Measurements from ENCODE around the gene NSF.
"Not testable (repeated sequence)": the region's sequence is repeated elsewhere in the genome, so short reads cannot be mapped to it uniquely, and the experiment has no call there.

The NSF gene

GRCh38 chr17:46758614-46759013 lies 168.1 kb downstream of the NSF start:
- no peaks in the 10 kb centered on the region for H3K9me3 ChIP-seq (ENCODE audit: low read depth, low read length)
- H3K36me3 ChIP-seq (ENCODE audit: insufficient read depth, low read length): peaks cover 16% of the 10 kb centered on the region; the same call in 1 of the 2 replicates
- H3K27ac ChIP-seq: no peak overlapping the region
- H3K9ac ChIP-seq (ENCODE audit: insufficient read length): no peak overlapping the region
- no peak overlapping the region for H3K4me3 ChIP-seq
- DNase-seq (ENCODE audit: low read depth, low spot score): no peak
- no peak for TF ChIP-seq POLR2AphosphoS5 (IDR thresholded peaks at IDR 0.05; ENCODE audit: borderline replicate concordance, low read depth, low read length)

GRCh38 chr17:46759141-46759540 lies 168.7 kb downstream of the NSF start:
- Histone ChIP-seq H3K9me3 (ENCODE audit: low read depth, low read length) (no peaks in the 10 kb centered on the region), H3K9ac (ENCODE audit: insufficient read length) (no peak overlapping the region), H3K27ac (no peak overlapping the region), H3K36me3 (ENCODE audit: insufficient read depth, low read length) (peaks cover 16% of the 10 kb centered on the region; the same call in 1 of the 2 replicates), H3K4me3 (no peak overlapping the region)
- TF ChIP-seq FOXP2 (optimal IDR thresholded peaks at IDR 0.05; ENCODE audit: control extremely low read depth, extremely low read length, insufficient read depth): no peak
- TF ChIP-seq POLR2AphosphoS5 (IDR thresholded peaks at IDR 0.05; ENCODE audit: borderline replicate concordance, low read depth, low read length): no peak
- no peak for TF ChIP-seq EZH2 (IDR thresholded peaks at IDR 0.05)
- no peak for DNase-seq (ENCODE audit: low read depth, low spot score)

- H3K9ac ChIP-seq (ENCODE audit: insufficient read length): no peak overlapping the region
- H3K36me3 ChIP-seq (ENCODE audit: insufficient read depth, low read length): no peaks in the 10 kb centered on the region
- DNase-seq (ENCODE audit: low read depth, low spot score): no peak
- H3K4me3 ChIP-seq: no peak overlapping the region
- no peaks in the 10 kb centered on the region for H3K9me3 ChIP-seq (ENCODE audit: low read depth, low read length)
- no peak for TF ChIP-seq FOXP2 (optimal IDR thresholded peaks at IDR 0.05; ENCODE audit: control extremely low read depth, extremely low read length, insufficient read depth)
- no peak for TF ChIP-seq EZH2 (IDR thresholded peaks at IDR 0.05)
- TF ChIP-seq POLR2AphosphoS5 (IDR thresholded peaks at IDR 0.05; ENCODE audit: borderline replicate concordance, low read depth, low read length): no peak
- H3K27ac ChIP-seq: no peak overlapping the region
These were observed 172.9 kb downstream of the NSF start for GRCh38 chr17:46763416-46763815.

GRCh38 chr17:46764000-46764708 lies 173.7 kb downstream of the NSF start:
- TF ChIP-seq POLR2AphosphoS5 (IDR thresholded peaks at IDR 0.05; ENCODE audit: borderline replicate concordance, low read depth, low read length) (no peak), FOXP2 (optimal IDR thresholded peaks at IDR 0.05; ENCODE audit: control extremely low read depth, extremely low read length, insufficient read depth) (no peak), EZH2 (IDR thresholded peaks at IDR 0.05) (no peak)

GRCh38 chr17:46764709-46765401 lies 174.4 kb downstream of the NSF start:
- H3K4me3 ChIP-seq: no peak overlapping the region
- no peak overlapping the region for H3K9ac ChIP-seq (ENCODE audit: insufficient read length)
- no peak for TF ChIP-seq EZH2 (IDR thresholded peaks at IDR 0.05)
- TF ChIP-seq POLR2AphosphoS5 (IDR thresholded peaks at IDR 0.05; ENCODE audit: borderline replicate concordance, low read depth, low read length): no peak
- TF ChIP-seq FOXP2 (optimal IDR thresholded peaks at IDR 0.05; ENCODE audit: control extremely low read depth, extremely low read length, insufficient read depth): no peak
- H3K36me3 ChIP-seq (ENCODE audit: insufficient read depth, low read length): no peaks in the 10 kb centered on the region
- H3K27ac ChIP-seq: no peak overlapping the region
- no peaks in the 10 kb centered on the region for H3K9me3 ChIP-seq (ENCODE audit: low read depth, low read length)
- DNase-seq (ENCODE audit: low read depth, low spot score): no peak

More at GRCh38 chr17:46764000-46764708, 173.7 kb downstream of the NSF start:
- DNase-seq (ENCODE audit: low read depth, low spot score): no peak
- no peaks in the 10 kb centered on the region for H3K36me3 ChIP-seq (ENCODE audit: insufficient read depth, low read length)
- H3K4me3 ChIP-seq: no peak overlapping the region
- no peaks in the 10 kb centered on the region for H3K9me3 ChIP-seq (ENCODE audit: low read depth, low read length)
- no peak overlapping the region for H3K27ac ChIP-seq
- H3K9ac ChIP-seq (ENCODE audit: insufficient read length): no peak overlapping the region

GRCh38 chr17:46765453-46765852 lies 175.0 kb downstream of the NSF start:
- no peak overlapping the region for H3K4me3 ChIP-seq
- no peaks in the 10 kb centered on the region for H3K36me3 ChIP-seq (ENCODE audit: insufficient read depth, low read length)
- no peak for DNase-seq (ENCODE audit: low read depth, low spot score)
- no peaks in the 10 kb centered on the region for H3K9me3 ChIP-seq (ENCODE audit: low read depth, low read length)
- H3K27ac ChIP-seq: no peak overlapping the region
- H3K9ac ChIP-seq (ENCODE audit: insufficient read length): no peak overlapping the region
- TF ChIP-seq FOXP2 (optimal IDR thresholded peaks at IDR 0.05; ENCODE audit: control extremely low read depth, extremely low read length, insufficient read depth) (no peak), POLR2AphosphoS5 (IDR thresholded peaks at IDR 0.05; ENCODE audit: borderline replicate concordance, low read depth, low read length) (no peak), EZH2 (IDR thresholded peaks at IDR 0.05) (no peak)

GRCh38 chr17:46766493-46767491 lies 176.3 kb downstream of the NSF start:
- no peak overlapping the region for H3K27ac ChIP-seq
- H3K9ac ChIP-seq (ENCODE audit: insufficient read length): no peak overlapping the region
- no peaks in the 10 kb centered on the region for H3K36me3 ChIP-seq (ENCODE audit: insufficient read depth, low read length)
- no peak for DNase-seq (ENCODE audit: low read depth, low spot score)
- H3K9me3 ChIP-seq (ENCODE audit: low read depth, low read length): no peaks in the 10 kb centered on the region
- H3K4me3 ChIP-seq: no peak overlapping the region
- TF ChIP-seq FOXP2 (optimal IDR thresholded peaks at IDR 0.05; ENCODE audit: control extremely low read depth, extremely low read length, insufficient read depth) (no peak), EZH2 (IDR thresholded peaks at IDR 0.05) (no peak), POLR2AphosphoS5 (IDR thresholded peaks at IDR 0.05; ENCODE audit: borderline replicate concordance, low read depth, low read length) (no peak)

- no peak for DNase-seq (ENCODE audit: low read depth, low spot score)
- H3K27ac ChIP-seq: no peak overlapping the region
- TF ChIP-seq POLR2AphosphoS5 (IDR thresholded peaks at IDR 0.05; ENCODE audit: borderline replicate concordance, low read depth, low read length) (no peak), FOXP2 (optimal IDR thresholded peaks at IDR 0.05; ENCODE audit: control extremely low read depth, extremely low read length, insufficient read depth) (no peak), EZH2 (IDR thresholded peaks at IDR 0.05) (no peak)
- no peak overlapping the region for H3K4me3 ChIP-seq
- H3K36me3 ChIP-seq (ENCODE audit: insufficient read depth, low read length): no peaks in the 10 kb centered on the region
- H3K9me3 ChIP-seq (ENCODE audit: low read depth, low read length): no peaks in the 10 kb centered on the region
- H3K9ac ChIP-seq (ENCODE audit: insufficient read length): no peak overlapping the region
These were observed 178.0 kb downstream of the NSF start for GRCh38 chr17:46768540-46768870.

- H3K36me3 ChIP-seq (ENCODE audit: insufficient read depth, low read length); H3K9me3 ChIP-seq (ENCODE audit: low read depth, low read length); H3K27ac ChIP-seq; H3K4me3 ChIP-seq; H3K9ac ChIP-seq (ENCODE audit: insufficient read length); DNase-seq (ENCODE audit: low read depth, low spot score): not testable (repeated sequence)
These were observed 178.4 kb downstream of the NSF start for GRCh38 chr17:46768896-46769295.

Data from SK-N-MC (cell line).